Activated CD4-positive, alpha-beta T cell treated with anti-CD3 and anti-CD28 coated beads for 1 hour (primary cell): ENCODE data around the gene SPRED3.

Experiments
- DNase-seq: peaks from one replicate; pipeline ENCODE4 v3.0.0-alpha.2; 2020

SPRED3 gene

GRCh38 chr19:38374332-38375097, 14.0 kb upstream of the SPRED3 start, which contains the start of gene PSMD8:
Gene PSMD8, plus strand, starts transcription at chr19:38374571. Its CDS starts 31 bp downstream, at chr19:38374602.
- DNase-seq = peak; percentile 97

- DNase-seq = no peak
Observed at GRCh38 chr19:38375098-38375493, 13.4 kb upstream of the SPRED3 start.

GRCh38 chr19:38375748-38376147, 12.7 kb upstream of the SPRED3 start:
- DNase-seq = no peak

DNA sequence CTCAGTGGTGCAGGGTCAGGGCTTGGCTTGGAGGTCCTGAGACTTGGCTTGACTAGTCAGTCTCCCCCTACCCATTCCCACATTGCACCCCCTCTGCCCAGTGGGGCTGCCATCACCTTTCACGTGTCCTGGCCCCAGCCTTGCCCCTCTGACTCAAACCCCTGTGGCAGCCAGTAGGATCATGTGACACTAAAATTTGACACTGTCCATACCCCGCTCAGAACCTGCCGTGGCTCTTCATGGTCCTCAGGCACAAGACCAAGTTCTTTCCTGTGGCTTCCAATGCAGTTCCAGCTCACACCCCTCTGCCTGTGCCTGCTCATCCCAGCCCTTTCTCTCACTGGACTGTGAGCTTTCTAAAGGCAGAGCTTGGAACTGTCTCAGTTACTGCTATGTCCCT, 11.9 kb upstream of the SPRED3 start:
- no peak for DNase-seq

DNA sequence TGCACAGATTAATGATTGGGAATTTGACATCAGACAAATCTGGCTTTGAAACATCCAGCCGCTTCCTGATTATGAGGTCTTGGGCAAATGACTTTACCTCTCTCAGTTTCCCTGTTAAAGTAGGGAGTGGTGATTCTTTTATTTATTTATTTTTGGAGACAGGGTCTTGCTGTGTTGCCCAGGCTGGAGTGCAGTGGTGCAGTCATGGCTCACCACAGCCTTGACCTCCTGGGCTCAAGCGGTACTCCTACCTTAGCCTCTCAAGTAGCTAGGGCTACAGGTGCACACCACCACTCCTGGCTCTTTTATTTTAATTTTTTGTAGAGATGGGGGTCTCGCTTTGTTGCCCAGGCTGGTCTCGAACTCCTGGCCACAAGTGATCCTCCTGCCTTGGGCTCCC, 11.4 kb upstream of the SPRED3 start:
- no peak for DNase-seq

GRCh38 chr19:38378866-38379265, 9.6 kb upstream of the SPRED3 start:
- DNase-seq = no peak

- no peak for DNase-seq
Observed at GRCh38 chr19:38381138-38381537, 7.4 kb upstream of the SPRED3 start.

GRCh38 chr19:38383184-38383583, 5.3 kb upstream of the SPRED3 start:
- DNase-seq = no peak

- DNase-seq = no peak
Observed at GRCh38 chr19:38383743-38384142, 4.8 kb upstream of the SPRED3 start.

- no peak for DNase-seq
Observed at GRCh38 chr19:38384209-38385027, 4.1 kb upstream of the SPRED3 start.

GRCh38 chr19:38385057-38385803, 3.3 kb upstream of the SPRED3 start:
- DNase-seq = no peak

- no peak for DNase-seq
Observed at GRCh38 chr19:38385804-38386257, 2.7 kb upstream of the SPRED3 start.

DNA sequence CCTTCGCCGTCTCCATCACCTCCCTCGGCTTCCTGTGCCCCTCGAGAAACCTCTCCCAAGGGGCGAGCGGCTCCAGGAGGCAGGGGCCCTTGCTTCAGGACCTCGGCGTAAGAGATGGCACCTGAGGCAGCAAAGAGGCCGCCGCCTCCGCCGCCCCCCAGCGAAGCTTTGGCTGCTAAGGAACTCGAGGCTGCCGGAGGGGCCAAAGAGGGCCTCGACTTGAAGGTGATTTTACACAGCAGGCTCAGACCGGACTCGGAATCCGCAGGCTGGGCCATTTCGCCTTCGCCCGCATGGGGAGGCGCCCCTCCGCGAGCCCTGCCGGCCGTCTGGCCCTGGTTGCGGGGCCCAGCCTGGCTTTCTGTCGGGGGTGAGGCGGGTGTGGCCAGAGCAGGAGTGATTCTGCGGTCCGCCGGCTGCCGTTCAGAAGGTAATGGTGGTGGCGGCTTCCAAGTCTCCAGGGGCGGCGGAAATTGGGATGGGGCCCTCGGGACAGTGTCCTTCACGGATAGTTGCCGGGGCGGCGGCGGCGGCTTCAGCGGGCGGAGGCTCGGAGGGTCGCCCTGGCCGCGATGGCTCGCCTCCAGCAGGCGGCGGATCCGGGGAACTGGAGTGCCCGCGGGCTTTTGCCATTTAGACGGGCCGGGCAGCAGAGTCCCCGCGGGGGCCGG, 2.1 kb upstream of the SPRED3 start:
- no peak for DNase-seq

DNA sequence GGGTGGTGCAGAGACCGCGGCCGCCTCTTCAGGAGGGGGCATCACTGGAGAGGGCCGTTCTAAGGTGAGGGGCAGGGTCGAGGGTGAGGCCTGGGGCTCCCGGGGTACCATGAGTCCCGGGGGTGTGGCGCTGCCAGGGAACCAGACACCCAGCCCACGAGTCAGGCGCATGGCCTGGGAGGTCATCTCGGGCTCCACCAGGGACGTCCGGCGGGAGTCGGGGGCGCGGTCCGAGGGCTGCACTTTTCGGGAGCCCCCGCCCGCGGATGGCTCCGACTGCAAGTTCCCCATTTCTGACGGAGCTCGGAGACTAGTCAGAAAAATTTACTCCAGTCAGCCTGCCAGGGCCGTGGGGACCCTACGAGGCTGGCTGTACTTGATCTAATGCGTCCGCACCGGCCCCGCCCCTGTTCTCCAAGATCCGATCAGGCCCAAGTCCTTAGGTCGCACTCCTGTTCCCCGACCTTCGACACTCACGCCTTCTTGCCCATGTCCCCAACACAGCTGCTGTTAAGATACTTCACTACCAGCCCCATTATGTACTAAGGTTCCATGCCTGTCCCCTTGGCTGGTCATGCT, 1.4 kb upstream of the SPRED3 start:
- DNase-seq = no peak

DNA sequence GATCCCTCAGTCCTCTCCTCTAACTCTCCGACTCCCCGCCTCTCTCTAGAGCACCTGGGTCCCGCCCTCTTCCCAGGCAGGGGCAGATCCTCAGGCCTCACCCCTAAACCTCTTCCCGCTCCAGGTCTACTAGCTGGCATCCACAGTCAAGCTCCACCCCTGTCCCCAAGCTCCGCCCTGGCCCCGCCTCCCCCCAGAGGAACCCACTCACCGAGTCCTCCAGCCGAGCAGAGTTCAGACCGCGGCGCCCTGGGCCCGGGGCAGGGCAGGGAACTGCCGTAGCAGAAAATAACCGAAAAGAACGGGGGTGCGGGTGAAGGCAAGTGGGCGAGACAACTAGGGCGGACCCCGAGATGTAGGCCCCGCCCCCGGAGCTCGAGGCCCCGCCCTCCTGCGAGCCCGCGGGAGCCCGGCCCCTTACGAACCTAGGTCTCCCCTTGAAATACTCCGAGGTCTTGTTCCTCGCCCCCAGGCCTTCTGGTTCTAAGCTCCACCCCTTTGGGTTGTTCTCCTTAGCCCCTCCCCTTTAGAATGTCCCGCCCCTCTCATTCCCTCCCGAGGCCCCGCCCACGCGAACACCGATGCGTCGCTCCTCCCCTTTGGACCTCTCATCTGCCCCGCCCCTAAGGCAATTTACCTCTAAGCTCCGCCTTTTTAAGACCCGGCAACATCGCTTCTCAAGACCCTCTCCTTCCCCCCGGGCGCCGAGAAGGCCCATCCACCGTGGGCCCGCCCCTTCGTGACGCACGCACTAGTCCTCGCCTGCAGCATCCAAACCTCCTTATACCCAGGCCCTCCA, 748 bp upstream of the SPRED3 start, which contains the start of gene GGN:
GGN (minus strand) TSS at position 485 of the 799 bp plus-strand sequence. CDS start 773 bp downstream, outside the sequence.
- peak; percentile 61 for DNase-seq

DNA sequence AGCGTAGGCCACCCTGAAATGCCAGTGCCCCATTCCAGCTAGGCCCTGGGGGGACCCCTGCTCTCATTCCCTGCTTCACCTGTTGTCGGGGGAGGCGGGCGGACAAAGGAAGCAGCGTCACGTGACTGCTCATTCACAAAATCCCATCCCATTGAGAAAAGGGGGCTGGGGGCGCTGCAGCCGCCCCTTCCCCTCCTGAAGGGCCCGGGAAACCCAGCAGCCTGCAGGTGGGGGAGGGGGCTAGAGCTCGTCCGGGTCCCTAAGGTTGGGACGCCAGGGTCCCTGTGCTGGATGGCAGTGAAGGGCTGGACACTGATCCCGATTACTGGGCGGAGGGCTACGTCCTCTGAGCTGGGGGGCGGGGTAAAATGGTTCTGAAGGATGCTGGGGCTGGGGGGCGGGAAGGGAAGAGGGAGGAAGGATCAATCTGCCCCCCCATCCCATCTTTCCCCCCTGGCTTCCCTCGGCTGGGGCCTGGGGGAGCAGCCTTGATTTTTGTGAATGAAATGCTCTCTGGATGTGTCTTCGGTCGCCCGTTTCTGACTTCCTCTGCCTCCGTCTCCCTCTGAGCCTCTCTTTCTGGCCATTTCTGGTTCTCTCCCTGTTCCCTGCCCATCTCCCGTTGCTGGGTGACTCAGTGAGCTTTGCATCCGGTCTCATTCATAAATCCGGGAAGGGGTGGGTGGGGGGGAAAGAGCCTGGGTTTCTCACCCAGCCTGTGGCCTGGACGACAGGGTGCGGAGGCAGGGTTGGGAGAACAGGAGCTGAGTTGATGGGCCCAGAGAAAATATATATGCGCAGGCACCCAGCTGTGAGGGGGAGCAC, 816 bp downstream of the SPRED3 start:
- DNase-seq = no peak

- DNase-seq = no peak
Observed at GRCh38 chr19:38389957-38390924, 1.7 kb downstream of the SPRED3 start.

DNA sequence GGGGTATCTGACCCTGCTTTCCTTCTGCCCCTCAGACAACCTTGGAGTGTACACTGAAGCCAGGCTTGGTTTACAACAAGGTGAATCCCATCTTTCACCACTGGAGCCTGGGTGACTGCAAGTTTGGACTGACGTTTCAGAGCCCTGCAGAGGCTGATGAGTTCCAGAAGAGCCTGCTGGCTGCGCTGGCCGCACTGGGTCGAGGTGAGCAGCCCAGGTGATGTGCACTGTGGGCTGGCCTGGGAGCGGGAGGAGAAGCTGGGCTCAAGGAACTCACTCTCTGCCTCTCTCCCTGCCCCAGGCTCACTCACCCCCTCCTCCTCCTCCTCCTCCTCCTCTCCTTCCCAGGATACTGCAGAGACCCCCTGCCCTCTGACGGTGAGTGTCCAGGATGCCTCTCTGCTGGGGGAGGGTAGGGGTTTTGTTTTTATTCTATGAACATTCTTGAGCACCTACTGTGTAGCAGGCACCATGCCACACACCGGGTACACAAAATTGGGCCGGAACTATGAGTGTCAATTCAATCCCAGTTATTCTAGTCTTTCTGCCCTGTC, 3.5 kb downstream of the SPRED3 start:
- no peak for DNase-seq
